Stimulated activated naive CD4-positive, alpha-beta T cell treated with Interleukin-2 at 50 U/mL for 16 hours (primary cell): ENCODE measurements around the gene KRCC1.

Experiments used
- DNase-seq: peaks from one replicate; lab custom pipeline; 2025; lab: John Stamatoyannopoulos, UW

The KRCC1 gene

DNA sequence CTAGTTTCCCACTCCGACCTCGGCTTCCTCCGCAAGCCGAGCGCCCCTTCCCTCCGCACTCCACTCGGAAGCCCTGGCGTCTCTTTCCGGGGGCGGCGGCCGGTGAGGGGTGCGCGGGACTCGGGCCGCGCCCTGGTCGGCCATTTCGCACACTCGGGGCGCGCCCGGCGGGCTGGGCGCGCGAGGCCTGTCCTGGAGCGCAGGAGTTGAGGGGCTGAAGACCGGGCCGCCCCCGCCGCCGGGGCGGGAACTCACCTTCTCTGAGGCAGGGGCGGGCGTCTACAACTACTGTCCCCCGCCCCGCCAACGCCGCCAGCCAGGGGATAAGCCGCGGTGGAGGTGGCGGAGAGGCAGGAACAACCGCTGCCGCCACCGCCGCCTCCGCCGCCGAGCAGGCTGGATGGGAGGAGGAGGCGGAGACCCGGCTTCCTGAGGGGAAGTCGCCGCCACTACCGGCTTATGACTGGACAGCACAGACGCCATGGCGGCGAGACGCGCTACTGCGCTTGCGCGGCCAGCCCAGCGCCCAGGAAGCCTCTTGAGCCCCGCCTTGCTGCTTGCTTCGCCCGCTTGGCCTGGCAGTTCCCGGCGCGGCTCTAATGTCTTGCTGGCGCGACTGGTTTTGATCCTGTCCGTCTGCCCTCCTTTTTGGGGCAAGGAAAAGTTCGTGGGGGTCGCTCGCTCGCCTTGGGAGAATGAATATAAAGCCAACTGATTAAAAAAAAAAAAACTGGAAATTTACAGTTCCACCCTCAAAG is at the start of gene KRCC1:
Gene KRCC1, minus strand, starts transcription at position 413 of the 758 bp plus-strand sequence. CDS start 27,220 bp downstream, outside the sequence.
- peak; percentile 93 for DNase-seq

DNA sequence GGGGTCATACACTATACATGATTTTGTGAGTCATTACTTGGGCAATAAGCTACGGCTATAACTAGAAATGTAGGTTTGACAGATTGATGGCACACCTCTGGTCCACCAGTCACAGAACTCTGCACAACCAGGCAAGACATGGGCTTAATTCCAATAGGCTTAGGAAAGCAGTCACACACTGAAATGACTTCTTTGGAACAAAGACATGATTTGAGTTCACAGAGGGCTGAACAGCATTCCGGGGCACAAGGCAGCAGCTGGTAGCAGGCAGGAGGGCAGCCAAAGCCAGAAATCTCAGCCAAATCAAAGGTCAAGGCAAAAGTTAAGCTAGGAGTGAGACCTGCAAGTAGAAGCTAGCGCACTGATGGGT is 44.9 kb upstream of the KRCC1 start:
- DNase-seq = no peak

DNA sequence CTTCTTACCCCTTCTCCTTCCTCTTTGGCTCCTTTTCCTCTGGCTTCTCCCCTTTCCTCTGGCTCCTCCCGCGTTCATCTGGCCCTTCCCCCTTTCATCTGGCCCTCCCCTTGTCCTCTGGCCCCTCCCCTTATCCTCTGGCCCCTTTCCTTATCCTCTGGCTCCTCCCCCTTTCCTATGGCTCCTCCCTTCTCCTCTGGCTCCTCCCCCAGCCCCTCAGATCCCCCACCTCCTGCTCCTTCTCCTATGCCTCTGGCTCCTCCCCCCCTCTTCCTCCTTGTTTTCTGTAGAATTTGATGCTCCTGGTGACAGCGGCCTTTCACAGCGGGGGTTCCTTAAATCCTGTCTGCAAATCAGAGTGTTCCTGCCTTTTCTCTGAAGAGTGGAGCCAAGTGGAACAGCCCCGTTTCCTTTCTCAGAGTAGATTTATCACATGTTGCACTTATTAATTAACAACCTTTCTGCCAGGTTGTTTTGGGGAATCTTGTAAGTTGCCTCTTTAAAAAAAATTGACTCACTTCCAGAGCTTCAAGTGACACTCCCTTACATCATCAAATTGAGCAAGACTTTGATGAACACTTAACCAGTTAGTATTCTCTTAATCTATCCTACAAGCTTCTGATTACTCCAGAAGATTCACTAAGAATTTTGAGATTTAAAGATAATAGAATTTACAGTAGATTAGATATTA is 44.4 kb upstream of the KRCC1 start:
- no peak for DNase-seq

DNA sequence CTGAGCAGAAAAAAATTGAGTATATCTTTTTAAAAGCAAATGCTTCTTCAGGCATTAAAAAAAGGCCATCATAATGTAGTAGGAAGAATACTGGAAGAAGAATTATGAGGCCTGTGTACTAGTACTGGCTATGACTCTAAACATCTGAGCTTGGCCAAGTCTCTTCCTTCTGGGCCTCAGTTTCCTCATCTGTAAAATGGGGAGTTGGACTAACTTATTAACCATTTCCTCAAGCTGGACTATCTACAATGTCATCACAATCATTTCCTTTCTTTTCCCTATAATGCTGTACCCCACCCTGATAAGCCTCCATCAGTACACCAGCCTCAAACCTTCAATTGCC is 42.9 kb upstream of the KRCC1 start:
- DNase-seq = no peak

DNA sequence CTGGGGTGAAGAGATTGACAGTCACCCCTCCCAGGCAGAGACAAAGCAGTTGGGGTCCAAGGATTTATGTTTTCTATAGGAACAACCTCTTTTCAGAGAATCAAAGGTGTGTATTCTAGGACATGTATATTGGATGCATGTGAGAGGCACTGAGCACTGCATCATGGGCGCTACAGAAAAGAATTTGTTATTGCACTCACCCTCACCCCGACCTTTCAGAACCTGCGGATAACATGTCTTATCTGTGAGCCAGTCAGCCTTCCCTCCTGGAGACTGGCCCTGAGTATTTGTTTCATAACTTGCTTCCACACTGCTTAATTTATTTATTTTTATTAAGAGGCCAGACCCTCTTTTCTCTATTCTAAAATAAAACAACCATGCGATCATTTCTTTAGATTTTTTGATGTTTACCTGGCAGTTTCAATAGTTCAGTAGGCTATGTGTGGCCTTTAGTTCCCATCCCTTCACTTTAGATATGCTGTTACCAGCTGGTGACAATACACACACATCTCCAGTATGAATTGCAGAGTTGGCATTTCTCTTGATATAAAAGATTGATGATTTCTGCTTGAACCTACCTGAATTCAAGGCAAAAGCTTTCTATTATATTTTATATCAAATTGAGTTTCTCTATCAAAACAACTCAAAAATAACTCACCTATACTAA is 42.4 kb upstream of the KRCC1 start:
- DNase-seq = no peak

DNA sequence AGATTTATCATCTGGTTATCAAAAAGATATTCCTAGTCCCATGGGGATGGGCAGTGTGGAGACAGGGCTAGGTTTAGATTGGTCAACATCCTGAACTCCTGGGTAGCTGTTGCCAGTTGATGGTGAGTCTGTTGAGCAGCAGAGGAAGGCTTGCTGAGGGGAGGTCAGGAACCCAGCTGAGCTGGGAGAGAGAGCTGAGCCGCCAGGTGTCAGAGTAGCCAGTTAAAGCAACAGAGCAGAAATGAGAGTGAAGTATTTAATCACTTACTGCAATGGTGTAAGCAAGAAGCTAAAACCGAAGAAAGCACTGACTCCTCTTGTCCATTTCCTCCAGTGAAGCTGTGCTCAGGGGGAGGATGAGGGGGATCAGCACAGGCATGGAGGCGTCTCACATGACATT is 41.6 kb upstream of the KRCC1 start:
- no peak for DNase-seq

DNA sequence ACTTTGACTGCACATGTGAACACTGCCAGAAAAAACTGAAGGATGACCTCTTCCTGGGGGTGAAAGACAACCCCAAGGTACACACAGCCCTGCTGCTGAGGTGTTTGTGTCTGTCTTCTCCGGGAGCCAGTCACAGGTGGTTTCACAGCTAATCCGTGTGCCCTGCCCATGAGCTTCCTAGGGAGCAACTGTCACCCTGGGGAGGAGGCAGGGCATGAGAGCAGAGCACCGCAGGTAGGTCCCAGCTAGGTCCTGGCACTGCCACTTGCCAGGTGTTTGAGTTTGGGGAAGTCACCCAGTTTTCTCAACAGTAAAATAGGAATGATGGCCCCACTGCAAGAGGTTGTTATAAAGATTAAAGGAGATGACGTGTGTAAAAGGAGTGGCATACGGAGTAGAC is 41.1 kb upstream of the KRCC1 start:
- no peak for DNase-seq

DNA sequence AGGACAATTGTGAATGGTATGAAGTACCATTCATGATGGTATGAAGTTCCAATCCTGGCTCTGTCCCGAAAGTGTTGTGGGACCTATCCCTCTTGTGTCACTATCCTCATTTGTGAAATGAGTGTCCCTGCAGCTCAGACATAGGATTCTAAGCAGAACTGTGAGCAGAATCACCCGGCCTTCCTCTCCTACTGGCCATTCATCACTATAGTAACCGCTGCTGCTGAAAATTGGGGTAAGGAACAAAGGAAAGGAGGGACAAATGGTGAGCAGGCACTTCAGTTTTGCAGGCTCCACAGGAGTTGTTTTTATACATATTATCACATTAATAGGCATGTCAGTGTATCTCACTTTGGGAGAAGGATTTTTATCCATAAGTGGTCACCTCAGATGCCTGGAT is 39.4 kb upstream of the KRCC1 start:
- DNase-seq = no peak

DNA sequence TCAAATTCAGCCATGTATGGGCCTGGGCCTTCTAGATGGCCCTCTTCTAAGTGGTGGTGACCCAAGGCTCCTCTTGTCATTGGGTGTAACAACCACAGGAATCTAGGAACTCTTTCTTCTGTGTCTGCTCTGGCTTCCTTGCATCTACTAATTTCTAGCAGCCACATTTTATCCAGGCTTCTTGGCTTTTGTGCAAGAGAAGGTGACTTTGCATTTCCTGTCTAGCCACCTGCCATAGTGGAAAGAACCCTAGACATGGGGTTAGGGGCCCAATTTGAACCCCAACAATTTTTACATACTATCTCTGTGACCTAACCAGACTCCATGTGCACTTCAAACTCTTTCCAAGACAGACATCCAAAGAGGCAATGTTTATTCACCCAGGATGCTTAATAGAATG is 37.2 kb upstream of the KRCC1 start:
- no peak for DNase-seq

DNA sequence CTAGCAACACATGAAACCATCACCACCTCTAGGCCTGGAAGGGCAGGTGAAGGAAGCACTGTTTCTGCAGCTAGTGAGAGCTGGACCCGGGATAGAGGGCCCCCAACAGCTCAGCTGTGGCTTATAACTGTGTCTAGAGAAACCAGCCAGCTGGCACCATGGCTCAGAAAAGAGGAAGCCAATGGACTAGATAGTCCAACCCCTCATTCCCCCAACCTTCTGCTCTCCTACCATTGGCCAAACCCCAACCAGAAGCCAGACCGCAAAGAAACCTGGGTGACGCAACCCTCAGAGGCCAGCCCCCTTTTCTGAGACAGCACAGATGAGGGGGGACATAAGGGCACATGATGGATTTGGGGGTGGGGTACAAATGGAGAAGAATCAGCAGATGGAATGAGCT is 36.4 kb upstream of the KRCC1 start:
- no peak for DNase-seq

DNA sequence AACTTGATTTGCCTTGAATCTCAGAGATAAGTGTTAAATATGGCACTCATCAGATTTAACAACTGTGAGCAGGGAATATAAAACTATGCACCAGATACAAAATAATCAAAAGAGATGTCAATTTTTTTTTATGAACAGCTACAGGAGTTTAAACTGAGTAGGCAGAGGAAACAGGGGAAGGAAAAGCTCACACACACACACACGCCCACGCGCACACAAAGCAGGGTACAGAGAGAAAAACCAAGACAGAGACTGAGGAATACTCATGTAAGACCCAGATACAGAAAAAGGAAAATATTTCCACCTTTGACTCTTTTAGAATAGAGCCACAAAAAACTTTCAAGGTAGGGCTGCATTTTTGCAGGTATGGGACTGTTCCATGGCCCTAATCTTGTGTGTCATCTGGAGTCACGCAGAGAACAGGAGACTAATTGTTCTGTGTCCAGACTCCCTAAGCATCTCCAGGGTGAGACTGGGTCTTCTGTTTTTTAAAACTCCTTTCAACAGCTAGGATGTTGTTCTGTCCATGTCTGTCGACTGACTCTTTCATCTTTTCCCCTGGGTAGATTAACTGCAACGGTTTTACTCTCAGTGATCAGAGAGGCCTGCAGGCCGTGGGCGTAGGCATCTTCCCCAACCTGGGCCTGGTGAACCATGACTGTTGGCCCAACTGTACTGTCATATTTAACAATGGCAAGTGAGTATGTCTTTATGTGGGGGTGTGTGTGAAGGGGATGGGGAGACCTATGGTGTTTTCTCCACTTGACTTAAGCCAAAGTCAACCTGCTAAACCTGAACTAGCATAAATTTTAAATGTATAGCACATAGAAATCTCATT is 35.1 kb upstream of the KRCC1 start:
- no peak for DNase-seq

DNA sequence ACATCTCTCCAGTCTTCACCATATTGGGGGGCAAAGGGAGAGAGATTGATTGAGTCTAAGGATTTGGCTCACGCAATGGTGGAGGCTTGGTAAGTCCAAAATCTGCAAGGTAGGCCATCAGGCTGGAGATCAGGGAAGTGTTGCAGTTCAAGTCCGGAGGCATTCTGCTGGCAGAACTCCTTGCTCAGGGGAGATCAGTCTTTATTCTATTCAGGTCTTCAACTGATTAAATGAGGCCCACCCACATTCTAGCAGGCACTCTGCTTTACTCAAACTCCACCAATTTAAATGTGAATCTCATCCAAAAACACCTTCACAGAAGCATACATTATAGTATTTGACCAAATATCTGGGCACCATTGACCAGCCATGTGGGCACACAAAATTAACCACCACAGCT is 33.4 kb upstream of the KRCC1 start:
- no peak for DNase-seq

DNA sequence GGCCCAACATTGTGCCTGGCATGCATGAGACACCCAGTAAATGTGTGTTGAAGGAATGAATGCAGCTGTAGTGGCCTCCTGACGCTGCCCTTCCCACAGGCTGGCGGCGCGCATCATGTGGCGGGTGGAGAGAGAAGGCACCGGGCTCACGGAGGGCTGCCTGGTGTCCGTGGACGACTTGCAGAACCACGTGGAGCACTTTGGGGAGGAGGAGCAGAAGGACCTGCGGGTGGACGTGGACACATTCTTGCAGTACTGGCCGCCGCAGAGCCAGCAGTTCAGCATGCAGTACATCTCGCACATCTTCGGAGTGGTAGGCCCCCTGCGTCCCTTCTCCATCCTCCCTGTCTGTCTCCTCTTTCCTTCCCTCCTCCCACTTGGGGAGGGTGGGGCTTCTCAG is 32.2 kb upstream of the KRCC1 start:
- DNase-seq = no peak

DNA sequence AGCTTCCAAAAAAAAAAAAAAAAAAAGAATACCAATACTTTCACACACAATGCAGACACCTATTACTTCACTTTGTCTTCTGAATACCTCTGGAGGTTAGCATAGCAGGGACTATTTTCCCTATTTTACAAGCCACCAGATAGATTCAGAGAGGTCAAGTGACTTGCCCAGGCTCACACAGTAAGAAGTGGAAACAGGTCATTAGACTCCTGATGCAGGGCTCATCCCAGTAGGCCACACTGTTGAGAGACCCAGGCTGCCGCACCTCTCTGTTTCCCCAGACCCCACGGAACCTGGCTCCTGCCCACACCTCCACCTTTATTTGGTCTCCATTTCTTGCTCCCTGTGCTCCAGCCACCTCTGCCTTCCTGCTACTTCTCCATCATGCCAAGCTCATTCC is 31.5 kb upstream of the KRCC1 start:
- no peak for DNase-seq

DNA sequence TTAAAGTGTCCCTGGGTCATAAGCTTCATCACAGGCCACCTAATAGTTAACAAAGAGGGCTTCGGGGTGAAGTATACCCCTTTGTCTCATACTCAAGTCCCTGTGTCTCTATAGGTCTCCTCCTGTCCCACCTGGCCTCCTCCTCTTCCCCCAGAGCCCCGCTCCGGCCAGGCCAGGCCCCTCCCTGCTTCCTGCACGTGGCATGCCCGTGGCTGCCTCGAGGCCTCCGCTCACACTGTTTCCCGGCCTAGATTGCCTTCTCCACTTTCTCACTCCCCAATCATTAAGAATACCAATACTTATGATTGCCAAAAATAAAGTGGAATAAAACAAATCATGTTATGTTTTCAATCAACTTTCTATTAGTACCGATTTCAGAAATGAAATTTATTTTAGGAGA is 30.8 kb upstream of the KRCC1 start:
- no peak for DNase-seq

DNA sequence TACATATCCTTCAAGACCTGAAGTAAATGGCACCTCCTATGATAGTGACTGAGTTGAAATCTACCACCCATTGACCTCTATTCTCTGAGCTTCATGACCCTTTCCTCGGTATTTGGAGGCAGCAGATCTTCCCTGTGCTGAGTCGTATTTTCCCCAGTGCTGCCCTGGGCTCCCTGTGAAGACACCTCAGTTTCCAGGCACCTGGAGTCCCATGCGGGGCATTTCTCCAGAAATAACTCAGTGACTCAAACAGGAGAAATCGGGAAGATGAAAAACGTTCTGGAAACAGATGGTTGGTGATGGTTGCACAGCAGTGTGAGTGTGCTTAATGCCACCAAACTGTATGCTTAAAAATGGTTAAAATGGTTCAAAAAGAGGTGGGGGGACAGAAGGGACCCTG is 30.0 kb upstream of the KRCC1 start:
- DNase-seq = no peak

DNA sequence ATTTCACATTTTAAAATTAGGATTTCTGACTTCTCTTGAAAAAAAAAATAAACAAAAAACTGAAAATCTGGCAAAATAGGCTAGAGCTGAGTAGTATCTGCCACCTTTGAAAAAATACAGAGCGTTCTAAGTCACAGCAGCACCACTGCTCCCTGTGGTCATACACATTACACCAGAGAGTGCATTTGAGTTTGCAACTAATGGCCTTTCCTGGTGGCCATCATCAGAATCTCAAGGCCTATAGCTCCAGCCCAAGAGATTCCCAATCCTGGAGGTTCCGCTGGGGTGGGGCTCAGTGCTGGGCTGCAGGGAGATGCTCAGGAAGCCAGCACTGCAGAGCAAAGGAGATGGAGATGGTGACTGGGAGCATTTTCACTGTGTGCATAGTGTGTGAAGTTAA is 29.5 kb upstream of the KRCC1 start:
- no peak for DNase-seq

DNA sequence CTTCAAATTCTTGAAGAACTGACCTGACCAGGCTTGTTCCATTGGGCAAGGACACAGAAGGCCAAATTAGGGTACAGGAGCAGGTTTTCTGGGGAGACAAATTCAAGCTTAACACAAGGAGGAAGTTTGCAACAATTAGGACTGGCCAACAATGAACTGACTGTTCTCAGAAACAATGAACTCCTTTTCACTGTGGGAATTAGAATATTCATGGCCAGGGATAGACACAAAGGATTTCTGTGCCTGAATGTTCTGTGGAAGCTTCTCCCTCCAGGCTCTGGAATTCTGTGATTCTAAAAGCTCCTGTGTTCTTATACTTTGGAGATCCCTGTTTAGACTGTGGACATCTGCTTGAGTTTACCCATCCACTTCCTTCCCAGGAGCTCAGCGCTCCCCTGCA is 27.2 kb upstream of the KRCC1 start:
- no peak for DNase-seq

DNA sequence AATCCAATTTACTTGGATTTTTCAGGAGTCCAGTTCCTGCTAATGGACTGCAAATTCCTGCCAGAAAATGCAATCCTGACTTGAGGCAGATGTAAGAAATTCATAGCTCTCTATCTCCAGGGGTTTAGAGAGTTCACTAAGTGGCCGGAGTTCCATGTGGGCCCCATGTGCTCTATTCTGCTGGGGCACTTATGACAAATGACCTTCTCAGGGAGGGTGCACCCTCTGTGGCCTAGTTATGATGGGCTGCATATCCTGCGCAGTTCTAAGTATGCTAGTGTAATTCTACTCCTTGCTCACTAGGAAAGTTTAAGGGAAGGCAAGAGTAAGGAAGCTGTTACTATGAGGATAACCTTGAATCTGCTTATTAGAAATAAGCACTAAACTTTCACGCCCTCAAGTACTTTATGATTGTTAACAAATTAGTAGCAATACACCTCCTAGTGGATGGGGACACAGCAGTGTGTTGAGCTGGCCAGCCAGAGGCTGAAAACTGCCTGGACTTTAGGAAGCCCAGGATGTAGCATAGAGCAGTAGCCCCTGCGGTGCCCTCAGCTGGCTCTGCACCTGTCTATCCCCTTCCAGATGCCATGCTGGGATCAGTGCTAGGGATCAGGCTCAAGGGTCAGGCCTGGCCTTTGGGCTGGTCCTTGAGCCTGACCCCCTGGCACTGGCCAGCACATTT is 26.5 kb upstream of the KRCC1 start:
- no peak for DNase-seq

DNA sequence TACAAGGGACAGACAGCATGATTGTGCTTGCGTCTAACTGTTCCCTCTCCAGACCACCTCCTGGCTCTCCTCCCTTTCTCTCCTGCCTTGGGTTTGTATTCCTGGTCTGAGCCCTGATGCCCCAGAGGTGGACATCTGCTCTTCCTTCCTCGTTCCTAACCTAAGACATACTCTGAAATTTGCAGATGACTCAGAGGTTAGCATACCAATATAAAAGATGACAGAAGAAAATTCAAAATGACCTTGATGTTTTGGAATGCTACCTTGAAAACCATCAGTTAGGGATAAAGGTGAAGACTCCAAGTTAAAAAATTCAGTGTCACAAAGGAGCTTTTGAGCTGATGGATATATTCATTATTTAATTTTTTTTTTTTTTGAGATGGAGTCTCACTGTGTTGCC is 25.0 kb upstream of the KRCC1 start:
- no peak for DNase-seq

DNA sequence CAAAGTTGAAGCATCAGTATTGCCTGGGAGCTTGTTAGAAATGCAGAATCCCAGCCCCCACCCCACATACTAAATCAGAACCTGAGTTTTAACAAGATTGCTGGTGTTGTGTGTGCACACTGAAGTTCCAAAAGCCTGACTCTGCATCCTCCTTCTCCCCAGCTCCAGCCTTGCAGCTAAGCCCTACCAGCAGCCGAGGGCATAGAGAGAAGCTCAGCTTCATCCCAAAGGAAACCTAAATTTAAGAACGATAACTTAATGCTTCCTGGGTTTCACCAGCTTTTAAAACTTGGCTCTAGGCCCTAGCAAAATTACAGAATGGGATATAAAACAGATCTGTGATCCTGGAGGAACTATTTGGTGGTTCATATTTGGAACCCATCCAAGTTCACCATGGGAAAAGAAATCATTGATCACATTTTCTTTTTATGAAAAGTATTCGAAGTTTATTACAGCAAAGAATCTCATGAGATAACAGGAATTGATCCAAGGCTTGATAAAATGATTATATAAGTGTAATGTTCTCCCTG is 23.1 kb upstream of the KRCC1 start:
- DNase-seq = no peak

DNA sequence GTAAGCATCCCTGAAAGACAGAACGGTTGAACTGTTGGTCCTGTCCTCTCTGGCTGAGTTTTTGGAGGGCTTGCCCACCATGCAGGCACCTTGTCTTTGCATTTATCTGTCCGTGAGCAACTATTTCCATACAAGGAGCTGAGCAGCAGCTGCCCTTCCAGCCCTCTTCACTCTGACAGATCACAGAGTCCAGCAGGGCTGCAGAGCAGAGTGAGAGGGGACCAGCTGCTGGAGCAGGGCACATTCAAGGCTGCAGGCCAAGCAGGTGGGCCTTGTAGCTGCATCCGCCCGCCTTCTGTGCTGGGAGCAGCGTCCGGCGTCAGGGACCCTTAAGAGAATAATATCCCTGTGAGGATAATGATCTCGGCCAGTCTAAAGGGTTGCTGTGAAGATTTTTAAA is 21.5 kb upstream of the KRCC1 start:
- no peak for DNase-seq
